Measurements from ENCODE around the gene OBP2B.

DNA sequence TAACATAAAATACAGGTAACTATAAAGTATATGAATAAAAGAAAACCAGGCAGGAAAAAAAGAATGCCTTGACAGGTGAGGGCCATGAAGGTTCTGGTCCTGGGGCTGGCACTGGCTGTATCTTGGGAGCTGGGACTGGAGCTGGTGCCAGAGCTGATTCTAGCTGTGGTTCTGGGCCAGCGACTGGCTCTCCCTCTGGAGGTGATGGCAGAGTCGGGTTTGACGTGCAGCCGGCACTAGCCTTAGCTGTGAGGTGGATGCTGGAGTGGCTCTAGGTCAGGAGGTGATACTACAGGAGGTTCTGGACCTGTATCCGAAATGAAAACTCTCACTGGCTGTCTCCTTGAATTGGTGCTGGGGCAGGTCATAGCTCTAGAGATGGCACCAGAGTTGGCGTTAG is 22.3 kb downstream of the OBP2B start:
- no peak for TF ChIP-seq POLR2A (IDR thresholded peaks at IDR 0.05)
- TF ChIP-seq, protein P1, sequence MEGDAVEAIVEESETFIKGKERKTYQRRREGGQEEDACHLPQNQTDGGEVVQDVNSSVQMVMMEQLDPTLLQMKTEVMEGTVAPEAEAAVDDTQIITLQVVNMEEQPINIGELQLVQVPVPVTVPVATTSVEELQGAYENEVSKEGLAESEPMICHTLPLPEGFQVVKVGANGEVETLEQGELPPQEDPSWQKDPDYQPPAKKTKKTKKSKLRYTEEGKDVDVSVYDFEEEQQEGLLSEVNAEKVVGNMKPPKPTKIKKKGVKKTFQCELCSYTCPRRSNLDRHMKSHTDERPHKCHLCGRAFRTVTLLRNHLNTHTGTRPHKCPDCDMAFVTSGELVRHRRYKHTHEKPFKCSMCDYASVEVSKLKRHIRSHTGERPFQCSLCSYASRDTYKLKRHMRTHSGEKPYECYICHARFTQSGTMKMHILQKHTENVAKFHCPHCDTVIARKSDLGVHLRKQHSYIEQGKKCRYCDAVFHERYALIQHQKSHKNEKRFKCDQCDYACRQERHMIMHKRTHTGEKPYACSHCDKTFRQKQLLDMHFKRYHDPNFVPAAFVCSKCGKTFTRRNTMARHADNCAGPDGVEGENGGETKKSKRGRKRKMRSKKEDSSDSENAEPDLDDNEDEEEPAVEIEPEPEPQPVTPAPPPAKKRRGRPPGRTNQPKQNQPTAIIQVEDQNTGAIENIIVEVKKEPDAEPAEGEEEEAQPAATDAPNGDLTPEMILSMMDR (IDR thresholded peaks at IDR 0.05), result no peak
- no peak for TF ChIP-seq POLR2AphosphoS5 (IDR thresholded peaks at IDR 0.05)

Data from sigmoid colon (tissue), 4 donors.